ENCODE data around the gene ABCC12. TPM values are rescaled to one million over a fixed set of nuclear protein-coding genes. Genes with fewer than 3 reads are reported as not detected.
"Not testable (repeated sequence)": the region's sequence is repeated elsewhere in the genome, so short reads cannot be mapped to it uniquely, and the experiment has no call there.

The ABCC12 gene
- total RNA-seq, 1 experiment from 2014 or later, result not detected

DNA sequence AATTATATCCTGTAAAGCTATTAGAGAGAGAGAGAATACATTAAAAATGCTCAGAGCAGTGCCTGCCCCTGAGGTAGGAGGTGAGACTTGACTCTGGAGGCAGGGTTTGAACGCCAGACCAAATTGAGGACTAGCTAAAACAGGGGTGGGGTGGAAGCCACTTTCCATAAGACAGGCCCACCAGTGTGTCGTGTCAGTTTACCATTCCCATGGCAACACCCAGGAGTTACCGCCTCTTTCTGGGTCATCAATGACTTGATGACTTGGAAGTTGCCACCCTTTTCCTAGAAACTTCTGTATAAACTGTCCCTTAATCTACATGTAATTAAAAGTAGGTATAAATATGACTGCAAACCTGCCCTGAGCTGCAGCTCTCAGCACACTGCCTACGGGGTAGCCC, 32.0 kb upstream of the ABCC12 start:
- ATAC-seq, result no peak

GRCh38 chr16:48184681-48185080, 28.9 kb upstream of the ABCC12 start:
- CTCF ChIA-PET, result no interaction called here

More for the DNA sequence above, 32.0 kb upstream of the ABCC12 start:
- Mint-ChIP-seq H3K4me3 (no peak overlapping the region), H3K36me3 (no peaks in the 10 kb centered on the region), H3K4me1 (peaks cover 5% of the 10 kb centered on the region; the same call in 1 of the 2 replicates), H3K9me3 (peaks cover 12% of the 10 kb centered on the region), H3K27me3 (ENCODE audit: low read depth) (peaks cover 5% of the 10 kb centered on the region; the same call in 1 of the 2 replicates), H3K27ac (no peak overlapping the region)
- no peak for DNase-seq (ENCODE audit: low spot score)
- TF ChIP-seq ZNF416 (CRISPR knock-in tag; IDR thresholded peaks at IDR 0.05), result no peak
- TF ChIP-seq, protein P1, sequence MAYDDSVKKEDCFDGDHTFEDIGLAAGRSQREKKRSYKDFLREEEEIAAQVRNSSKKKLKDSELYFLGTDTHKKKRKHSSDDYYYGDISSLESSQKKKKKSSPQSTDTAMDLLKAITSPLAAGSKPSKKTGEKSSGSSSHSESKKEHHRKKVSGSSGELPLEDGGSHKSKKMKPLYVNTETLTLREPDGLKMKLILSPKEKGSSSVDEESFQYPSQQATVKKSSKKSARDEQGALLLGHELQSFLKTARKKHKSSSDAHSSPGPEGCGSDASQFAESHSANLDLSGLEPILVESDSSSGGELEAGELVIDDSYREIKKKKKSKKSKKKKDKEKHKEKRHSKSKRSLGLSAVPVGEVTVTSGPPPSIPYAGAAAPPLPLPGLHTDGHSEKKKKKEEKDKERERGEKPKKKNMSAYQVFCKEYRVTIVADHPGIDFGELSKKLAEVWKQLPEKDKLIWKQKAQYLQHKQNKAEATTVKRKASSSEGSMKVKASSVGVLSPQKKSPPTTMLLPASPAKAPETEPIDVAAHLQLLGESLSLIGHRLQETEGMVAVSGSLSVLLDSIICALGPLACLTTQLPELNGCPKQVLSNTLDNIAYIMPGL (CRISPR knock-in tag; IDR thresholded peaks at IDR 0.05), result no peak
- ChIA-PET CTCF (no interaction called here), POLR2A (interaction anchor here (0.5 kb wide), 1 partner anchor 1358 kb away, joined by 4 read pairs; no protein-coding TSS in a partner anchor)

DNA sequence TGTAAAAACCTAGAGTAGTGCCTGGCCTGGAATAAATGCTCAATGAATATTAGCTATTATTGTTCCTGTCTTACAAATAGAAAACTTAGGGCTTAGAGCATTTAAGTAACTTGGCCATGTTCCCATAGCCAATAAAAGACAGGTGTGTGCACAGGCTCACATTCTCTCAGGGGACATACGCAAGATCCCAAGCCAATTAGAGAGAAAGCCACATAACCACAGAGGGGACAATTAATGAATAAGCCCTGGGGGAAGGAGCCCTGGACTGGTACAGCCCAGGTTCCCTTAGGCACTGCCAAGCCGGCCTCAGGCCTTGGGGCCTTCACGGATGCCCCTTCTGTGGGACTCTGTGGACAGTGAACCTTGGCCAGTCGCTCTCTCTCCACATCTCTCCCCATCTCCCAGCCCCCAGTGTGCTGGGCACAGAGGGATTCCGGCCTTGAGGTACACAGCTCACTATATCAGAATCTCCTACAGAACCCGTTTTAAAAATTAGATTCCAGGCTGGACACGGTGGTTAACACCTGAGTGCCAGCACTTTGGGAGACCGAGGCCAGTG, 27.3 kb upstream of the ABCC12 start:
- Mint-ChIP-seq H3K27me3 (ENCODE audit: low read depth) (no peaks in the 10 kb centered on the region), H3K4me3 (no peak overlapping the region), H3K36me3 (no peaks in the 10 kb centered on the region), H3K27ac (no peak overlapping the region), H3K4me1 (no peaks in the 10 kb centered on the region), H3K9me3 (peaks cover 5% of the 10 kb centered on the region)
- TF ChIP-seq IRF2 (CRISPR knock-in tag; IDR thresholded peaks at IDR 0.05; ENCODE audit: borderline replicate concordance, low read depth), result no peak
- TF ChIP-seq ZNF138 (CRISPR knock-in tag; conservative IDR thresholded peaks at IDR 0.05), result no peak
- TF ChIP-seq E2F5 (CRISPR knock-in tag; IDR thresholded peaks at IDR 0.05), result no peak
- TF ChIP-seq, protein P2, sequence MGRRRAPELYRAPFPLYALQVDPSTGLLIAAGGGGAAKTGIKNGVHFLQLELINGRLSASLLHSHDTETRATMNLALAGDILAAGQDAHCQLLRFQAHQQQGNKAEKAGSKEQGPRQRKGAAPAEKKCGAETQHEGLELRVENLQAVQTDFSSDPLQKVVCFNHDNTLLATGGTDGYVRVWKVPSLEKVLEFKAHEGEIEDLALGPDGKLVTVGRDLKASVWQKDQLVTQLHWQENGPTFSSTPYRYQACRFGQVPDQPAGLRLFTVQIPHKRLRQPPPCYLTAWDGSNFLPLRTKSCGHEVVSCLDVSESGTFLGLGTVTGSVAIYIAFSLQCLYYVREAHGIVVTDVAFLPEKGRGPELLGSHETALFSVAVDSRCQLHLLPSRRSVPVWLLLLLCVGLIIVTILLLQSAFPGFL (CRISPR knock-in tag; IDR thresholded peaks at IDR 0.05; ENCODE audit: borderline replicate concordance), result no peak
- TF ChIP-seq RORB (CRISPR knock-in tag; IDR thresholded peaks at IDR 0.05), result no peak
- TF ChIP-seq JAZF1 (CRISPR knock-in tag; IDR thresholded peaks at IDR 0.05), result no peak
- TF ChIP-seq, protein P3, sequence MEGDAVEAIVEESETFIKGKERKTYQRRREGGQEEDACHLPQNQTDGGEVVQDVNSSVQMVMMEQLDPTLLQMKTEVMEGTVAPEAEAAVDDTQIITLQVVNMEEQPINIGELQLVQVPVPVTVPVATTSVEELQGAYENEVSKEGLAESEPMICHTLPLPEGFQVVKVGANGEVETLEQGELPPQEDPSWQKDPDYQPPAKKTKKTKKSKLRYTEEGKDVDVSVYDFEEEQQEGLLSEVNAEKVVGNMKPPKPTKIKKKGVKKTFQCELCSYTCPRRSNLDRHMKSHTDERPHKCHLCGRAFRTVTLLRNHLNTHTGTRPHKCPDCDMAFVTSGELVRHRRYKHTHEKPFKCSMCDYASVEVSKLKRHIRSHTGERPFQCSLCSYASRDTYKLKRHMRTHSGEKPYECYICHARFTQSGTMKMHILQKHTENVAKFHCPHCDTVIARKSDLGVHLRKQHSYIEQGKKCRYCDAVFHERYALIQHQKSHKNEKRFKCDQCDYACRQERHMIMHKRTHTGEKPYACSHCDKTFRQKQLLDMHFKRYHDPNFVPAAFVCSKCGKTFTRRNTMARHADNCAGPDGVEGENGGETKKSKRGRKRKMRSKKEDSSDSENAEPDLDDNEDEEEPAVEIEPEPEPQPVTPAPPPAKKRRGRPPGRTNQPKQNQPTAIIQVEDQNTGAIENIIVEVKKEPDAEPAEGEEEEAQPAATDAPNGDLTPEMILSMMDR (IDR thresholded peaks at IDR 0.05), result no peak
- no peak for ATAC-seq
- CTCF ChIA-PET, result no interaction called here
- POLR2A ChIA-PET, result no interaction called here
- DNase-seq (ENCODE audit: low spot score), result no peak

More at GRCh38 chr16:48184681-48185080, 28.9 kb upstream of the ABCC12 start:
- no peak overlapping the region for H3K27ac Mint-ChIP-seq
- peaks cover 12% of the 10 kb centered on the region for H3K9me3 Mint-ChIP-seq
- H3K4me3 Mint-ChIP-seq, result no peak overlapping the region
- no peak for TF ChIP-seq PRRX2 (CRISPR knock-in tag; IDR thresholded peaks at IDR 0.05)
- peaks cover 5% of the 10 kb centered on the region; the same call in 1 of the 2 replicates for H3K4me1 Mint-ChIP-seq
- ATAC-seq, result no peak
- H3K27me3 Mint-ChIP-seq (ENCODE audit: low read depth), result peaks cover 5% of the 10 kb centered on the region; the same call in 1 of the 2 replicates
- DNase-seq (ENCODE audit: low spot score), result no peak
- H3K36me3 Mint-ChIP-seq, result no peaks in the 10 kb centered on the region
- POLR2A ChIA-PET, result no interaction called here

- H3K4me1 Mint-ChIP-seq; ATAC-seq; CTCF ChIA-PET; DNase-seq (ENCODE audit: low spot score); H3K27ac Mint-ChIP-seq; H3K4me3 Mint-ChIP-seq; H3K27me3 Mint-ChIP-seq (ENCODE audit: low read depth); H3K9me3 Mint-ChIP-seq; POLR2A ChIA-PET; H3K36me3 Mint-ChIP-seq: not testable (repeated sequence)
These were observed 26.1 kb upstream of the ABCC12 start for GRCh38 chr16:48181746-48182520.
